ENCODE results near the gene OTOF.

OTOF gene

GRCh38 chr2:26449278-26450030 lies 28.5 kb downstream of the OTOF start:
- no peak for DNase-seq (ENCODE audit: low read depth)

GRCh38 chr2:26448651-26449050 lies 29.3 kb downstream of the OTOF start:
- no peak for DNase-seq (ENCODE audit: low read depth)

DNA sequence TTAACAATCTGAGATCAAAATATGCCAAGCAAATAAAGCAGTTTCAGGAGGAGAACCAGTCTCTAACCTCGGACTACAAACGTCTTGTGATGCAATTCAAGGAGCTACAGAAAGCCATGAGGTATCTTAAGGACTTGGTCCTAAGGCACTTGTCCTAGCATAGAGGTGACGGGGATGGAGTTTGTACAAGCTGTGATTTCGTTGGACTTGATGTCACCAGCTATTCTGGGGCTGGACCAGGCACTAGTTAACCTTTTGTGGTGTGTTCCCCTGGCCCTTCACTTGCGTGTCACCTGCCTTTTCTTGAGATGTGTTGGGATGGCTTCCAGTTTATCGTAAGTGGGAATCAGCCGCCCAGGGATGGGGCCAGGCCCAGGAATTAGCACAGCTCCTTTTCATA lies 33.7 kb downstream of the OTOF start:
- DNase-seq (ENCODE audit: low read depth): no peak

DNA sequence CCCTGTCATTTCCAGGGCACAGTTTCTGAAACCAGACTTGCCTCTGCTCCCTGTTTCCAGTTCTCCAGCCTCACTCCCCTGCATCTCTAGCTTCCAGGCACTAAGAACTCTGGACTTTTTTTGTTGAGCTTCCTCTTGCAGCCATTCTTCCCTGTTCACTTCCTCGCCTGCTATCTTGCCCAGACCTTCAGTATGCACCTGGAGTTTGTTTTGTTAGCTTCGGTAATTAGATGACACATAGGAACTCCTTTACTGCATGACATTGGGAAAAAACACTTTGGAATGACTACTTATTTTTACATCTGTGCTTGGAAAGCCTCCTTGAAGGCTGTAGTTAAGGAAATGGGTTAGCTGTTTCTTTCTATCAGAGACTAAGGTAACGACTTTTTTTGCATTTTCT lies 35.2 kb downstream of the OTOF start:
- DNase-seq (ENCODE audit: low read depth): no peak

DNA sequence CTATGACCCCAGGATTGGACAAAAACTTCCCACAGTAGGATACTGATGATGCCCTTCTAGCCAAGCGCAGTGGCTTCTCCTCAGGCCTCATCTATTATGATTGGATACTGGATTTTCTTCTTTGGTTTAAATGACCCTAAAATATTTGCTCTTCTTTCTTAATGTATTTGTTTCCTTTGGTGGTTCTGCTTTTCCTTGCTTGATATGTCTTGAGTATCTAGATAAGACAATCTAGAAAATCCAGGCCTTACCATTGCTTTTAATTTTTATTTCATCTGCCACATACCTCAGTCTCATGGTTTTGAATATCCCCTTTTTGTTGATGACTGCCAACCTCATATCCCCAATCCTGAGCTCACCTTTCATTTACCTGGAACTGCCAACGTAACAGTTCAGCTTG lies 35.6 kb downstream of the OTOF start:
- no peak for DNase-seq (ENCODE audit: low read depth)

GRCh38 chr2:26438926-26439325 lies 39.0 kb downstream of the OTOF start:
- no peak for DNase-seq (ENCODE audit: low read depth)

GRCh38 chr2:26438526-26438925 lies 39.4 kb downstream of the OTOF start:
- no peak for DNase-seq (ENCODE audit: low read depth)

- no peak for DNase-seq (ENCODE audit: low read depth)
These were observed 42.8 kb downstream of the OTOF start for GRCh38 chr2:26435106-26435505.

- DNase-seq (ENCODE audit: low read depth): no peak
These were observed 45.1 kb downstream of the OTOF start for GRCh38 chr2:26432859-26433258.

GRCh38 chr2:26432363-26432762 lies 45.6 kb downstream of the OTOF start:
- no peak for DNase-seq (ENCODE audit: low read depth)

- DNase-seq (ENCODE audit: low read depth): no peak
These were observed 47.1 kb downstream of the OTOF start for GRCh38 chr2:26430826-26431225.

- DNase-seq (ENCODE audit: low read depth): no peak
These were observed 47.9 kb downstream of the OTOF start for GRCh38 chr2:26429779-26430578.

DNA sequence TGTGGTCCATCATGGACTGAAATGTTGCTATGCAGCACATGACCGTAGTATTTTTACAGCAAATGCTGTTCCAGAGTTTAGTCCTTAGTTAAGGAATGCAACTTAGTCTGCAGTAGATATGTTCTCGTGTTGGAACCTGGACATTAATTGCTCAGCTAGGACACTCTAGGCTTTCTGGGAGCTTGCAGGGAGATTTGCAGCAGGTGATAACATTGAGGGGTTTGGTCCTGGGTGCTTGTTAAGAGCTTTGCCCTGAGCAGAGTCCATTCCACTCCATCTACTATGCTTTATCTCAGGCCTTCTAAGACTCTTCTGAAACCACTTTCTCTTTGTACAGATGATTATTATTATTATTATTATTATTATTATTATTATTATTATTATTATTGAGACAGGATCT lies 49.1 kb downstream of the OTOF start:
- DNase-seq (ENCODE audit: low read depth): no peak

GRCh38 chr2:26424221-26424620 lies 53.7 kb downstream of the OTOF start:
- no peak for DNase-seq (ENCODE audit: low read depth)

GRCh38 chr2:26423750-26424149 lies 54.2 kb downstream of the OTOF start:
- DNase-seq (ENCODE audit: low read depth): no peak

DNA sequence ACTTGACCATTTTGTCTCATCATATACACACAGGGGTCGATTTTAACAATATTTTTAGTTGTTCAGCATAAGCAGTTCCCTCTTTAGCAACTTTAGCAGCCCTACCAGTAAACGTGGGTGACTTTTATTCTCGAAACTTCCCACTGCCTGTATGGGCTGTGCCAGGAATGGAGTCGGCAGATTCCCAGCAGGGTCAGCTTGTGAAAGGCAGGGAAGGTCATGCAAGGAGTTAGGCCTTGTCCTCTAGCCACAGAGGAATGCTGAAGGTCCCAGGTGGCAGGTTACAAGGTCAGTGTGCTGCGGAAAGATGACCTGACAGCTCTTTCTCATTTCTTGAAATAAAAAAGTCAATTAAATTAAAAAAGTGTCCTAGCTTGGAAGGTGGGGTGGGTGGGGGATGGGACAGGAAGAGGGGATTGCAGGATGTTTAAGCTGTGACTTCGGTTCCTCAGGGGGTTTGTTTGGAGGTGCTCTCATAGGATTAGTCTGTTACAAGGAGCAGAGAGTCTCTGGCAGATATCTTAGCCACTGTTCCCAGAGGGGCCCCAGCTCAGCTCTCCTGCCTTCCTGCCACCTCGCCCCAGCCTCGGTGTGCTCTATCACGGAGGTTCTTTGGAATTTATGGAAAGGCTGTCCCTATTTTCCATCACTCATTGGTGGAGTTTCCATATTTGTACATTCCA lies 54.8 kb downstream of the OTOF start:
- no peak for DNase-seq (ENCODE audit: low read depth)

DNA sequence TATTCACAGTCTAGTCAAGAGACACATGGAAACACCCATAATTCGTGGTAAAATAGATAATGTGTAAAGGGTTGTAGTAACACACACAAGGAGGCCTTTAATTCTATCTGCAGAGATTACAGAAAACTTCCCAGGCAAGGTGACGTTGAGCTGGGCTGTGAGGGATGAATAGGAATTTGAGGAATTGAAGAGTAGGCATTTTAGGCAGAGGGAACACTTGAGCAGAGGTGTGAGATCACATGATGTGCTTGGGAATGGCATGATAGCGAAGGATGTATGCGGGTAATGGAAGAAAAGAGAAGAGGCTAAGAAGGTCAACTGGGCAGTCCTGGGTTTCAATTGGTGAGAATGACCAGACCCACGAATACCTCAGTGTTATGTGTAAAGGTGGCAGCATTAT lies 56.0 kb downstream of the OTOF start:
- no peak for DNase-seq (ENCODE audit: low read depth)

DNA sequence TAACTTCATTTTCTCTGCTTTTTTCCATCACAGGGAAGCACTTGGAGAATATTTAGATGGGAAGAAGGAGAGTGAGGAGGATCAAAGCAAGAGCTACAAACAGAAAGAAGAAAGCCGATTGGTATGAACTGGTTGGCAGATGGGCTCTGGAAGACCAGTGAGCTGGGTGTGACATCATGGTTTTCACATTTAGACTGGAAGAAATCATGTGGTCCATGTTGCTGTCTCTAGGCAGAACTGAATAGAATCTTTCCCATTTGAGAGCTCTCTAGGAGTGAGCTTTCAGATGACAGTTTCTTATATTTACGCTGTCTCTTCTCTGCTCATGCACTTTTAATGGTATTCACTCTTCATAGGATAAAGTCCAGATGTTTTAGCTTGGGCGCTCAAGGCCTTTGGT lies 63.6 kb downstream of the OTOF start:
- no peak for DNase-seq (ENCODE audit: low read depth)

DNA sequence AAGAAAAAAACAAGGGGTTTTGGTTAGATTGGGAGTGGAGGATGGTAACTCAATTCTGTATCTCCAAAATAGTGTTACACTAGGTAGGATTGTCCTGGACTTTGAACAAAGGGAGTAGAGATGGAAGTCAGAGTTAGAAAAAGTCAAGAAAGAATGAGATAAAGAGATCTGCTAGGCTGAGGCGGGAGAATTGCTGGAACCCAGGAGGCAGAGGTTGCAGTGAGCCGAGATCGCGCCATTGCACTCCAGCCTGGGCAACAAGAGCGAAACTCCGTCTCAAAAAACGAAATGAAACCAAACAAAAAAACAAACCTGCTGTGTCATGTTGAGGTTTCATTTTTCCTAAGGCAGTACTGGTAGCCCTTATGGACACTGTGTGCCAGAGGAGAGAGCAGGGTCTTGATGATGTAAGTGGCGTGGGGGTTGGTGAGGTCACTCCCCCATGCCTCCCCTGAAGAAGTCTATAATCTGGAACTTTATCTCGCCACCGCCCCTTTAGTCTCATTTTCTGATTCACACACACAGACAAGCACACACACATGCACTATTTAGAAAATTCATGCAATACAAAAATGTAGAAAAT lies 65.7 kb downstream of the OTOF start:
- no peak for DNase-seq (ENCODE audit: low read depth)

- DNase-seq (ENCODE audit: low read depth): no peak
These were observed 66.5 kb downstream of the OTOF start for GRCh38 chr2:26411419-26411818.

- no peak for DNase-seq (ENCODE audit: low read depth)
These were observed 67.1 kb downstream of the OTOF start for GRCh38 chr2:26410764-26411243.

DNA sequence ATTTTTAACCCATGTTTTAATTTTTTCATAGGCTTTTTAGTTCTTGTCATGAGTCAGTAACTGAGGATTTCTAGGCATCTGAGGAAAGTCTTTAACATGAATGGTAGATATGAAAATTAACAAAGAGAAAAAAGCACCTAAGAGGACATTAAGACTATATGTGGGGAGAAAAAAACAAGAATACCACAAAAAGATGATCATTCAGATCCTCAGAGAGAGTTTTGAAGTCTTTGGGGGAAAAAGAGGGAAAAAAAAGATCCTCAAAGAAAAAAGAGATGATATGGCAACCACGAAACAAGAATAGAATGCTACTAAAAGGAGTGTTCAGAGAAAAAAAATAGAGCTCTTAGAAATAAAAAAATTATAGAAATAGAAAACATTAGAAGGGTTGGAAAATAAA lies 68.1 kb downstream of the OTOF start:
- DNase-seq (ENCODE audit: low read depth): no peak

DNA sequence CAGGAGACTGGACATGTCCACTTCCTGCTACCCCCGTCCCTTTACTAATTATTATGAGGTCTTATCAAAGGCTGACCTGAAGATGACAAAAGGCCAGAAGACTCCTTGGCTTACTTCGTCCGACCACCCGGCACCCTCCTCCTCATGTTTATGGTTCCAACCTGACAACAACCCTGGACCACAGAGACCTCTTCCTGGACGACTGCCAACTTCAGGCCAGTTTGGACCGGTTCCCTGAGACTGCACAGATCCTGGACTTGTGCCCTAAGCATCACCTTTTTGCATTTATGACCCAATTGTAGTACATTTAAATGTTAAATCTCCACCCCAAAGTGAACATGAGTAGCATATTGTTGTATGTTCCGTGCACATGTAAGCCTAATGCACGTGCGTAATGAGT lies 70.4 kb downstream of the OTOF start:
- DNase-seq (ENCODE audit: low read depth): no peak
